Measurements from ENCODE around the gene KRIT1. TPM values are rescaled to one million over a fixed set of nuclear protein-coding genes. Genes with fewer than 3 reads are reported as not detected.

Gene KRIT1
- total RNA-seq, 1 experiment from 2014 or later: 34.1 TPM

DNA sequence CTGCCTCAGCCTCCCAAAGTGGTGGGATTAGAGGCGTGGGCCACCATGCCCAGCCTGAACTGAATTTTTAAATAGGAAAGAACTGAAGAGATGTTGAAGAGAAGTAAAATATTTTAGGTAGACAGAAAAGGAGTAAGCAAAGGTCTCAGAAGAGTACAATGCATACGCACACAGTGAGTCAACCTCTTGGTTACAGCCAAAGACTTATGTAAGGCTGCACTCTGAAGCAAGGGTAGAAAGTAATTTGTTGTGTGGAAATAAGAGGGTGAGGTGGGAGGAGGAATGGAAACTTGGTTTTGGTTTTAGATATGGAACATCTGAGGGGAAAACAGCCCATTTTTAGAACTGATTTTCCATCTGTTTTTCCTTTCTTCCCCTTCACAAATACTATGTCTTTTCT, 17.6 kb downstream of the KRIT1 start:
- TF ChIP-seq, protein P1, sequence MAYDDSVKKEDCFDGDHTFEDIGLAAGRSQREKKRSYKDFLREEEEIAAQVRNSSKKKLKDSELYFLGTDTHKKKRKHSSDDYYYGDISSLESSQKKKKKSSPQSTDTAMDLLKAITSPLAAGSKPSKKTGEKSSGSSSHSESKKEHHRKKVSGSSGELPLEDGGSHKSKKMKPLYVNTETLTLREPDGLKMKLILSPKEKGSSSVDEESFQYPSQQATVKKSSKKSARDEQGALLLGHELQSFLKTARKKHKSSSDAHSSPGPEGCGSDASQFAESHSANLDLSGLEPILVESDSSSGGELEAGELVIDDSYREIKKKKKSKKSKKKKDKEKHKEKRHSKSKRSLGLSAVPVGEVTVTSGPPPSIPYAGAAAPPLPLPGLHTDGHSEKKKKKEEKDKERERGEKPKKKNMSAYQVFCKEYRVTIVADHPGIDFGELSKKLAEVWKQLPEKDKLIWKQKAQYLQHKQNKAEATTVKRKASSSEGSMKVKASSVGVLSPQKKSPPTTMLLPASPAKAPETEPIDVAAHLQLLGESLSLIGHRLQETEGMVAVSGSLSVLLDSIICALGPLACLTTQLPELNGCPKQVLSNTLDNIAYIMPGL (CRISPR knock-in tag; IDR thresholded peaks at IDR 0.05): no peak
- TF ChIP-seq, protein P2, sequence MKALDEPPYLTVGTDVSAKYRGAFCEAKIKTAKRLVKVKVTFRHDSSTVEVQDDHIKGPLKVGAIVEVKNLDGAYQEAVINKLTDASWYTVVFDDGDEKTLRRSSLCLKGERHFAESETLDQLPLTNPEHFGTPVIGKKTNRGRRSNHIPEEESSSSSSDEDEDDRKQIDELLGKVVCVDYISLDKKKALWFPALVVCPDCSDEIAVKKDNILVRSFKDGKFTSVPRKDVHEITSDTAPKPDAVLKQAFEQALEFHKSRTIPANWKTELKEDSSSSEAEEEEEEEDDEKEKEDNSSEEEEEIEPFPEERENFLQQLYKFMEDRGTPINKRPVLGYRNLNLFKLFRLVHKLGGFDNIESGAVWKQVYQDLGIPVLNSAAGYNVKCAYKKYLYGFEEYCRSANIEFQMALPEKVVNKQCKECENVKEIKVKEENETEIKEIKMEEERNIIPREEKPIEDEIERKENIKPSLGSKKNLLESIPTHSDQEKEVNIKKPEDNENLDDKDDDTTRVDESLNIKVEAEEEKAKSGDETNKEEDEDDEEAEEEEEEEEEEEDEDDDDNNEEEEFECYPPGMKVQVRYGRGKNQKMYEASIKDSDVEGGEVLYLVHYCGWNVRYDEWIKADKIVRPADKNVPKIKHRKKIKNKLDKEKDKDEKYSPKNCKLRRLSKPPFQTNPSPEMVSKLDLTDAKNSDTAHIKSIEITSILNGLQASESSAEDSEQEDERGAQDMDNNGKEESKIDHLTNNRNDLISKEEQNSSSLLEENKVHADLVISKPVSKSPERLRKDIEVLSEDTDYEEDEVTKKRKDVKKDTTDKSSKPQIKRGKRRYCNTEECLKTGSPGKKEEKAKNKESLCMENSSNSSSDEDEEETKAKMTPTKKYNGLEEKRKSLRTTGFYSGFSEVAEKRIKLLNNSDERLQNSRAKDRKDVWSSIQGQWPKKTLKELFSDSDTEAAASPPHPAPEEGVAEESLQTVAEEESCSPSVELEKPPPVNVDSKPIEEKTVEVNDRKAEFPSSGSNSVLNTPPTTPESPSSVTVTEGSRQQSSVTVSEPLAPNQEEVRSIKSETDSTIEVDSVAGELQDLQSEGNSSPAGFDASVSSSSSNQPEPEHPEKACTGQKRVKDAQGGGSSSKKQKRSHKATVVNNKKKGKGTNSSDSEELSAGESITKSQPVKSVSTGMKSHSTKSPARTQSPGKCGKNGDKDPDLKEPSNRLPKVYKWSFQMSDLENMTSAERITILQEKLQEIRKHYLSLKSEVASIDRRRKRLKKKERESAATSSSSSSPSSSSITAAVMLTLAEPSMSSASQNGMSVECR (CRISPR knock-in tag; IDR thresholded peaks at IDR 0.05; ENCODE audit: borderline replicate concordance): no peak
- no peak for TF ChIP-seq SOX15 (CRISPR knock-in tag; IDR thresholded peaks at IDR 0.05)
- TF ChIP-seq, protein P3, sequence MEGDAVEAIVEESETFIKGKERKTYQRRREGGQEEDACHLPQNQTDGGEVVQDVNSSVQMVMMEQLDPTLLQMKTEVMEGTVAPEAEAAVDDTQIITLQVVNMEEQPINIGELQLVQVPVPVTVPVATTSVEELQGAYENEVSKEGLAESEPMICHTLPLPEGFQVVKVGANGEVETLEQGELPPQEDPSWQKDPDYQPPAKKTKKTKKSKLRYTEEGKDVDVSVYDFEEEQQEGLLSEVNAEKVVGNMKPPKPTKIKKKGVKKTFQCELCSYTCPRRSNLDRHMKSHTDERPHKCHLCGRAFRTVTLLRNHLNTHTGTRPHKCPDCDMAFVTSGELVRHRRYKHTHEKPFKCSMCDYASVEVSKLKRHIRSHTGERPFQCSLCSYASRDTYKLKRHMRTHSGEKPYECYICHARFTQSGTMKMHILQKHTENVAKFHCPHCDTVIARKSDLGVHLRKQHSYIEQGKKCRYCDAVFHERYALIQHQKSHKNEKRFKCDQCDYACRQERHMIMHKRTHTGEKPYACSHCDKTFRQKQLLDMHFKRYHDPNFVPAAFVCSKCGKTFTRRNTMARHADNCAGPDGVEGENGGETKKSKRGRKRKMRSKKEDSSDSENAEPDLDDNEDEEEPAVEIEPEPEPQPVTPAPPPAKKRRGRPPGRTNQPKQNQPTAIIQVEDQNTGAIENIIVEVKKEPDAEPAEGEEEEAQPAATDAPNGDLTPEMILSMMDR (IDR thresholded peaks at IDR 0.05): no peak
- TF ChIP-seq, protein P4, sequence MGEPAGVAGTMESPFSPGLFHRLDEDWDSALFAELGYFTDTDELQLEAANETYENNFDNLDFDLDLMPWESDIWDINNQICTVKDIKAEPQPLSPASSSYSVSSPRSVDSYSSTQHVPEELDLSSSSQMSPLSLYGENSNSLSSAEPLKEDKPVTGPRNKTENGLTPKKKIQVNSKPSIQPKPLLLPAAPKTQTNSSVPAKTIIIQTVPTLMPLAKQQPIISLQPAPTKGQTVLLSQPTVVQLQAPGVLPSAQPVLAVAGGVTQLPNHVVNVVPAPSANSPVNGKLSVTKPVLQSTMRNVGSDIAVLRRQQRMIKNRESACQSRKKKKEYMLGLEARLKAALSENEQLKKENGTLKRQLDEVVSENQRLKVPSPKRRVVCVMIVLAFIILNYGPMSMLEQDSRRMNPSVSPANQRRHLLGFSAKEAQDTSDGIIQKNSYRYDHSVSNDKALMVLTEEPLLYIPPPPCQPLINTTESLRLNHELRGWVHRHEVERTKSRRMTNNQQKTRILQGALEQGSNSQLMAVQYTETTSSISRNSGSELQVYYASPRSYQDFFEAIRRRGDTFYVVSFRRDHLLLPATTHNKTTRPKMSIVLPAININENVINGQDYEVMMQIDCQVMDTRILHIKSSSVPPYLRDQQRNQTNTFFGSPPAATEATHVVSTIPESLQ (CRISPR knock-in tag; IDR thresholded peaks at IDR 0.05): no peak
- TF ChIP-seq, protein P5, sequence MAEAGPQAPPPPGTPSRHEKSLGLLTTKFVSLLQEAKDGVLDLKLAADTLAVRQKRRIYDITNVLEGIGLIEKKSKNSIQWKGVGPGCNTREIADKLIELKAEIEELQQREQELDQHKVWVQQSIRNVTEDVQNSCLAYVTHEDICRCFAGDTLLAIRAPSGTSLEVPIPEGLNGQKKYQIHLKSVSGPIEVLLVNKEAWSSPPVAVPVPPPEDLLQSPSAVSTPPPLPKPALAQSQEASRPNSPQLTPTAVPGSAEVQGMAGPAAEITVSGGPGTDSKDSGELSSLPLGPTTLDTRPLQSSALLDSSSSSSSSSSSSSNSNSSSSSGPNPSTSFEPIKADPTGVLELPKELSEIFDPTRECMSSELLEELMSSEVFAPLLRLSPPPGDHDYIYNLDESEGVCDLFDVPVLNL (CRISPR knock-in tag; IDR thresholded peaks at IDR 0.05; ENCODE audit: borderline replicate concordance, low read depth): no peak
- TF ChIP-seq, protein P6, sequence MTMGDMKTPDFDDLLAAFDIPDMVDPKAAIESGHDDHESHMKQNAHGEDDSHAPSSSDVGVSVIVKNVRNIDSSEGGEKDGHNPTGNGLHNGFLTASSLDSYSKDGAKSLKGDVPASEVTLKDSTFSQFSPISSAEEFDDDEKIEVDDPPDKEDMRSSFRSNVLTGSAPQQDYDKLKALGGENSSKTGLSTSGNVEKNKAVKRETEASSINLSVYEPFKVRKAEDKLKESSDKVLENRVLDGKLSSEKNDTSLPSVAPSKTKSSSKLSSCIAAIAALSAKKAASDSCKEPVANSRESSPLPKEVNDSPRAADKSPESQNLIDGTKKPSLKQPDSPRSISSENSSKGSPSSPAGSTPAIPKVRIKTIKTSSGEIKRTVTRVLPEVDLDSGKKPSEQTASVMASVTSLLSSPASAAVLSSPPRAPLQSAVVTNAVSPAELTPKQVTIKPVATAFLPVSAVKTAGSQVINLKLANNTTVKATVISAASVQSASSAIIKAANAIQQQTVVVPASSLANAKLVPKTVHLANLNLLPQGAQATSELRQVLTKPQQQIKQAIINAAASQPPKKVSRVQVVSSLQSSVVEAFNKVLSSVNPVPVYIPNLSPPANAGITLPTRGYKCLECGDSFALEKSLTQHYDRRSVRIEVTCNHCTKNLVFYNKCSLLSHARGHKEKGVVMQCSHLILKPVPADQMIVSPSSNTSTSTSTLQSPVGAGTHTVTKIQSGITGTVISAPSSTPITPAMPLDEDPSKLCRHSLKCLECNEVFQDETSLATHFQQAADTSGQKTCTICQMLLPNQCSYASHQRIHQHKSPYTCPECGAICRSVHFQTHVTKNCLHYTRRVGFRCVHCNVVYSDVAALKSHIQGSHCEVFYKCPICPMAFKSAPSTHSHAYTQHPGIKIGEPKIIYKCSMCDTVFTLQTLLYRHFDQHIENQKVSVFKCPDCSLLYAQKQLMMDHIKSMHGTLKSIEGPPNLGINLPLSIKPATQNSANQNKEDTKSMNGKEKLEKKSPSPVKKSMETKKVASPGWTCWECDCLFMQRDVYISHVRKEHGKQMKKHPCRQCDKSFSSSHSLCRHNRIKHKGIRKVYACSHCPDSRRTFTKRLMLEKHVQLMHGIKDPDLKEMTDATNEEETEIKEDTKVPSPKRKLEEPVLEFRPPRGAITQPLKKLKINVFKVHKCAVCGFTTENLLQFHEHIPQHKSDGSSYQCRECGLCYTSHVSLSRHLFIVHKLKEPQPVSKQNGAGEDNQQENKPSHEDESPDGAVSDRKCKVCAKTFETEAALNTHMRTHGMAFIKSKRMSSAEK (CRISPR knock-in tag; IDR thresholded peaks at IDR 0.05; ENCODE audit: borderline replicate concordance): no peak
- no peak for TF ChIP-seq GTF2I (CRISPR knock-in tag; conservative IDR thresholded peaks at IDR 0.05)
- TF ChIP-seq ZNF396 (CRISPR knock-in tag; IDR thresholded peaks at IDR 0.05; ENCODE audit: borderline replicate concordance): no peak
- TF ChIP-seq TP53 (CRISPR knock-in tag; IDR thresholded peaks at IDR 0.05): no peak
- TF ChIP-seq, protein P7, sequence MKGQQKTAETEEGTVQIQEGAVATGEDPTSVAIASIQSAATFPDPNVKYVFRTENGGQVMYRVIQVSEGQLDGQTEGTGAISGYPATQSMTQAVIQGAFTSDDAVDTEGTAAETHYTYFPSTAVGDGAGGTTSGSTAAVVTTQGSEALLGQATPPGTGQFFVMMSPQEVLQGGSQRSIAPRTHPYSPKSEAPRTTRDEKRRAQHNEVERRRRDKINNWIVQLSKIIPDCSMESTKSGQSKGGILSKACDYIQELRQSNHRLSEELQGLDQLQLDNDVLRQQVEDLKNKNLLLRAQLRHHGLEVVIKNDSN (CRISPR knock-in tag; IDR thresholded peaks at IDR 0.05): no peak
- no peak for TF ChIP-seq NFYB (CRISPR knock-in tag; conservative IDR thresholded peaks at IDR 0.05; ENCODE audit: low read depth)
- no peak for TF ChIP-seq MXD4 (CRISPR knock-in tag; IDR thresholded peaks at IDR 0.05; ENCODE audit: borderline replicate concordance)
- no peak for TF ChIP-seq KAT7 (CRISPR knock-in tag; IDR thresholded peaks at IDR 0.05; ENCODE audit: borderline replicate concordance)
- no peak for TF ChIP-seq ELF4 (CRISPR knock-in tag; IDR thresholded peaks at IDR 0.05; ENCODE audit: low read depth)
- POLR2A ChIA-PET: no interaction called here
- Mint-ChIP-seq H3K27me3 (ENCODE audit: low read depth) (no peaks in the 10 kb centered on the region), H3K36me3 (peaks cover 56% of the 10 kb centered on the region), H3K4me1 (no peaks in the 10 kb centered on the region), H3K27ac (no peak overlapping the region), H3K4me3 (no peak overlapping the region), H3K9me3 (peaks cover 13% of the 10 kb centered on the region)
- no peak for ATAC-seq
- CTCF ChIA-PET: no interaction called here
- DNase-seq (ENCODE audit: low spot score): no peak
